ENCODE results near the gene FANCC. TPM values are rescaled to one million over a fixed set of nuclear protein-coding genes. Genes with fewer than 3 reads are reported as not detected.
A peak's percentile ranks its signal among the peaks of the same experiment; 100 is the strongest.

FANCC gene
- total and polyA plus RNA-seq, 2 experiments from 2014 or later = 13.1 to 15.6 TPM

DNA sequence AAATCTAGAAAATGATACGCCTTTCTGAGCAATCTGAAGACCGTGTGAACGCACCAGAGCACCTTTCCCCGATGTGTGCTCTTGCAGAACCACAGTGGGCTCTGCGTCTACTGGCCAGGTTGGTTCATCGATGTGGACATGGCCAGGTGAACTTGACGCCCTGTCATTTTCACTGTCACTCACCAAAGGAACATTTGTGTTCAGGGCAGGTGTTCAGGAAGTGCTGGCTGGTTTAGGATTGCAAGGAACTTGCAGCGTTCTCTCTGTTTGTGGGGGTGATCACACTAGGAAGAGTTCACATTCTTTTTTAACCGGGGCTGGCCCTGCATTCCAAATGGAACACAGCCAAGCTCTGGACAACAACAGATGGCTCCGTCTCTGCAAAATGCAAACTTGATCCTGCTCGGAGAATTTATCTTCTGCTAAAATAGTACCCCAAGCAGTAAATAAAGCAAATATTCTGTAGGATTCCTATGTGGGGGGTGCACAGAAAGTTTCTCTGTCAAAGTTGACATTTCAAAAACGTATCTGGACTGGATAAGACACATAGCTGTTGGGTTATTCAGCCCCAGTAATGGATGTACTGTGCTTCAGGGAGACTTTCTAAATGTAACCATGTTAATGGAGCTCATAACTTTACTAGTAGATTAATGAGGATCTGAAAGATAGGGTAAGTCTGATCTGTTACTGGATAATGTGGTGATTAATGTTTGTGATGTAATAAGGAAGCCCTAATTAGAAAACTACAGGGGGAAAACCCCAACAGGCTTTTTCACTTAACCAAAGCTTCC, 45.7 kb upstream of the FANCC start:
- Histone ChIP-seq H3K9me2 (replicated peaks; ENCODE audit: insufficient read depth) (no peaks in the 10 kb centered on the region), H3K27ac (no peak overlapping the region), H3K9me3 (ENCODE audit: low read depth) (no peaks in the 10 kb centered on the region), H4K20me1 (ENCODE audit: insufficient read depth, poor library complexity, severe bottlenecking) (no peaks in the 10 kb centered on the region), H2AFZ (no peak overlapping the region), H3K4me3 (no peak overlapping the region), H3K4me1 (ENCODE audit: insufficient read depth) (peaks cover 3% of the 10 kb centered on the region), H3K4me2 (peak overlapping the region; percentile 36), H3K36me3 (replicated peaks; ENCODE audit: insufficient read depth, low read depth) (no peaks in the 10 kb centered on the region), H3K27me3 (no peaks in the 10 kb centered on the region), H3K79me2 (no peaks in the 10 kb centered on the region)
- peak; percentile 28 for DNase-seq (ENCODE audit: low spot score)
- 68% methylated on average over 12 of the region's 12 CpGs for WGBS (ENCODE audit: low lambda C conversion rate, missing lambda C conversion rate)
- no peak for TF ChIP-seq EZH2 (IDR thresholded peaks at IDR 0.05; ENCODE audit: borderline replicate concordance)
- TF ChIP-seq, protein P1, sequence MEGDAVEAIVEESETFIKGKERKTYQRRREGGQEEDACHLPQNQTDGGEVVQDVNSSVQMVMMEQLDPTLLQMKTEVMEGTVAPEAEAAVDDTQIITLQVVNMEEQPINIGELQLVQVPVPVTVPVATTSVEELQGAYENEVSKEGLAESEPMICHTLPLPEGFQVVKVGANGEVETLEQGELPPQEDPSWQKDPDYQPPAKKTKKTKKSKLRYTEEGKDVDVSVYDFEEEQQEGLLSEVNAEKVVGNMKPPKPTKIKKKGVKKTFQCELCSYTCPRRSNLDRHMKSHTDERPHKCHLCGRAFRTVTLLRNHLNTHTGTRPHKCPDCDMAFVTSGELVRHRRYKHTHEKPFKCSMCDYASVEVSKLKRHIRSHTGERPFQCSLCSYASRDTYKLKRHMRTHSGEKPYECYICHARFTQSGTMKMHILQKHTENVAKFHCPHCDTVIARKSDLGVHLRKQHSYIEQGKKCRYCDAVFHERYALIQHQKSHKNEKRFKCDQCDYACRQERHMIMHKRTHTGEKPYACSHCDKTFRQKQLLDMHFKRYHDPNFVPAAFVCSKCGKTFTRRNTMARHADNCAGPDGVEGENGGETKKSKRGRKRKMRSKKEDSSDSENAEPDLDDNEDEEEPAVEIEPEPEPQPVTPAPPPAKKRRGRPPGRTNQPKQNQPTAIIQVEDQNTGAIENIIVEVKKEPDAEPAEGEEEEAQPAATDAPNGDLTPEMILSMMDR (IDR thresholded peaks at IDR 0.05; ENCODE audit: poor library complexity) = no peak
- TF ChIP-seq EZH2phosphoT487 (IDR thresholded peaks at IDR 0.05; ENCODE audit: low read depth, severe bottlenecking, unreplicated experiment) = no peak

- TF ChIP-seq EZH2phosphoT487 (IDR thresholded peaks at IDR 0.05; ENCODE audit: low read depth, severe bottlenecking, unreplicated experiment) = no peak
- TF ChIP-seq, protein P1 (IDR thresholded peaks at IDR 0.05; ENCODE audit: poor library complexity) = no peak
- no peak overlapping the region for H3K4me2 ChIP-seq
- no peaks in the 10 kb centered on the region for H3K36me3 ChIP-seq (replicated peaks; ENCODE audit: insufficient read depth, low read depth)
- peaks cover 3% of the 10 kb centered on the region for H3K4me1 ChIP-seq (ENCODE audit: insufficient read depth)
- H3K4me3 ChIP-seq = no peak overlapping the region
- no peak overlapping the region for H3K27ac ChIP-seq
- H2AFZ ChIP-seq = no peak overlapping the region
- WGBS (ENCODE audit: low lambda C conversion rate, missing lambda C conversion rate) = 75% methylated on average over 8 of the region's 8 CpGs
- no peaks in the 10 kb centered on the region for H3K79me2 ChIP-seq
- no peak for DNase-seq (ENCODE audit: low spot score)
- H3K27me3 ChIP-seq = no peaks in the 10 kb centered on the region
- no peaks in the 10 kb centered on the region for H3K9me3 ChIP-seq (ENCODE audit: low read depth)
- no peaks in the 10 kb centered on the region for H4K20me1 ChIP-seq (ENCODE audit: insufficient read depth, poor library complexity, severe bottlenecking)
- H3K9me2 ChIP-seq (replicated peaks; ENCODE audit: insufficient read depth) = no peaks in the 10 kb centered on the region
Measured at GRCh38 chr9:95360866-95361265, 43.4 kb upstream of the FANCC start.

DNA sequence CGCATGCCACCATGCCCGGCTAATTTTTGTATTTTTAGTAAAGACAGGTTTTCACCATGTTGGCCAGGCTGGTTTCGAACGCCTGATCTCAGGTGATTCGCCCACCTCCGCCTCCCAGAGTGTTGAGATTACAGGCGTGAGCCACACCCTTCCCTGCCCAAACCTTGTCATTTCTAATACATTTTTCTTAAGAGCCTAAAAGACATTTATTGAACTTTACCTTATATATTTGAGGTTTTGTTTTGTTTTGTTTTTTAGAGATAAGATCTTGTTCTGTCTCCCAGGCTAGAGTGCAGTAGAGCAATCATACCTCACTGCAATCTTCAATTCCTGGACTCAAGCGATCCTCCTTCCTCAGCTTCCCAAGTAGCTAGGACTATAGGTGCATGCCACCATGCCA, 39.8 kb upstream of the FANCC start:
- Histone ChIP-seq H3K79me2 (no peaks in the 10 kb centered on the region), H4K20me1 (ENCODE audit: insufficient read depth, poor library complexity, severe bottlenecking) (no peaks in the 10 kb centered on the region), H2AFZ (no peak overlapping the region), H3K4me2 (no peak overlapping the region), H3K4me3 (no peak overlapping the region), H3K27me3 (no peaks in the 10 kb centered on the region), H3K4me1 (ENCODE audit: insufficient read depth) (no peaks in the 10 kb centered on the region), H3K9me2 (replicated peaks; ENCODE audit: insufficient read depth) (no peaks in the 10 kb centered on the region), H3K36me3 (replicated peaks; ENCODE audit: insufficient read depth, low read depth) (no peaks in the 10 kb centered on the region), H3K9me3 (ENCODE audit: low read depth) (no peaks in the 10 kb centered on the region), H3K27ac (no peak overlapping the region)
- WGBS (ENCODE audit: low lambda C conversion rate, missing lambda C conversion rate) = 97% methylated on average over 8 of the region's 8 CpGs
- TF ChIP-seq EZH2phosphoT487 (IDR thresholded peaks at IDR 0.05; ENCODE audit: low read depth, severe bottlenecking, unreplicated experiment) = no peak
- TF ChIP-seq, protein P1 (IDR thresholded peaks at IDR 0.05; ENCODE audit: poor library complexity) = no peak
- no peak for TF ChIP-seq EZH2 (IDR thresholded peaks at IDR 0.05; ENCODE audit: borderline replicate concordance)
- no peak for DNase-seq (ENCODE audit: low spot score)
